Neural cell (in vitro differentiated cells): ENCODE results near the gene OBSCN. TPM values are rescaled to one million over a fixed set of nuclear protein-coding genes. Genes with fewer than 3 reads are reported as not detected.

Experiments
- H2AFZ ChIP-seq: fragments of 200-600, 300-800 bp; sonication (generic), shearing (Covaris generic); 2 replicates; pipeline ENCODE4 v1.6.0; 2014; ENCODE audit warnings: low read depth, mild to moderate bottlenecking, antibody characterized with exemption, low read length, moderate library complexity
- H3F3A ChIP-seq: fragments of 200-600 bp; shearing (Covaris generic); 2 replicates; pipeline ENCODE4 v1.6.1; 2016; ENCODE audit warnings: mild to moderate bottlenecking, moderate library complexity, mixed read lengths, antibody characterized with exemption, low read length; ENCODE audit not compliant: insufficient read depth, poor library complexity, severe bottlenecking
- H3K27ac ChIP-seq: fragments of 200-600, 300-800 bp; sonication (generic), shearing (Covaris generic); 2 replicates; pipeline ENCODE4 v1.5.1; 2014; ENCODE audit warnings: mild to moderate bottlenecking, low read length, moderate library complexity
- H3K27me3 ChIP-seq: fragments of 300-800, 200-600 bp; sonication (generic), shearing (Covaris generic); 2 replicates; pipeline ENCODE4 v1.6.0; 2014; ENCODE audit warnings: mild to moderate bottlenecking, low read depth, low read length, moderate library complexity; ENCODE audit not compliant: insufficient read depth
- H3K36me3 ChIP-seq: fragments of 300-800, 200-600 bp; sonication (generic), shearing (Covaris generic); 2 replicates; pipeline ENCODE4 v1.5.1; 2014; ENCODE audit warnings: mild to moderate bottlenecking, antibody characterized with exemption, low read length, moderate library complexity; ENCODE audit not compliant: insufficient read depth
- H3K4me2 ChIP-seq: fragments of 300-800, 200-600 bp; sonication (generic), shearing (Covaris generic); 2 replicates; pipeline ENCODE4 v1.6.0; 2014; ENCODE audit warnings: mild to moderate bottlenecking, low read length
- H3K4me3 ChIP-seq: fragments of 300-800, 200-600 bp; sonication (generic), shearing (Covaris generic); 2 replicates; pipeline ENCODE4 v1.5.1; 2014; ENCODE audit warnings: mild to moderate bottlenecking, low read length, moderate library complexity
- H3K79me2 ChIP-seq: fragments of 200-600 bp; shearing (Covaris generic); replicated peaks from 2 replicates; pipeline ENCODE4 v1.6.0; 2014; ENCODE audit warnings: mild to moderate bottlenecking, low read length, moderate library complexity; ENCODE audit not compliant: insufficient read depth
- H3K9ac ChIP-seq: fragments of 300-800, 200-600 bp; sonication (generic), shearing (Covaris generic); 2 replicates; pipeline ENCODE4 v1.6.1; 2016; ENCODE audit warnings: mild to moderate bottlenecking, low read length, mixed read lengths
- H3K9me2 ChIP-seq: fragments of 200-600 bp; shearing (Covaris generic); 2 replicates; pipeline ENCODE4 v1.6.1; 2016; ENCODE audit warnings: mild to moderate bottlenecking, low read length, mixed read lengths; ENCODE audit not compliant: insufficient read depth
- H3K9me3 ChIP-seq: fragments of 200-600, 300-800 bp; sonication (generic), shearing (Covaris generic); 2 replicates; pipeline ENCODE4 v1.6.1; 2016; ENCODE audit warnings: mild to moderate bottlenecking, mixed run types, low read length, moderate library complexity, mixed read lengths
- H4K20me1 ChIP-seq: fragments of 200-600 bp; shearing (Covaris generic); 2 replicates; pipeline ENCODE4 v1.6.1; 2016; ENCODE audit warnings: mild to moderate bottlenecking, mixed run types; ENCODE audit not compliant: insufficient read depth
- EP300 ChIP-seq: fragments of 450-650 bp; conservative IDR thresholded peaks from 2 replicates; pipeline ENCODE4 v1.6.1; 2014; ENCODE audit warnings: antibody characterized with exemption, mild to moderate bottlenecking, moderate library complexity; ENCODE audit not compliant: poor library complexity, severe bottlenecking
- EZH2 ChIP-seq: fragments of 200-600, 300-800 bp; shearing (Covaris generic), sonication (generic); IDR thresholded peaks from 2 replicates; pipeline ENCODE4 v1.6.1; 2014; ENCODE audit warnings: antibody characterized with exemption, low read length, borderline replicate concordance, mild to moderate bottlenecking; ENCODE audit not compliant: insufficient read depth, poor library complexity, severe bottlenecking
- MXI1 ChIP-seq: fragments of 450-650 bp; conservative IDR thresholded peaks from 2 replicates; pipeline ENCODE4 v1.6.1; 2014; ENCODE audit warnings: antibody characterized with exemption, mild to moderate bottlenecking; ENCODE audit not compliant: poor library complexity, severe bottlenecking
- POLR2AphosphoS5 ChIP-seq: IDR thresholded peaks from 2 replicates; pipeline ENCODE4 v1.6.1; 2012
- RAD21 ChIP-seq: fragments of 450-650 bp; conservative IDR thresholded peaks from 2 replicates; pipeline ENCODE4 v1.6.1; 2014; ENCODE audit warnings: antibody characterized with exemption, mild to moderate bottlenecking, moderate library complexity
- SMC3 ChIP-seq: fragments of 450-650 bp; conservative IDR thresholded peaks from 2 replicates; pipeline ENCODE4 v1.6.1; 2014; ENCODE audit warnings: antibody characterized with exemption, mild to moderate bottlenecking, moderate library complexity; ENCODE audit not compliant: poor library complexity
- TAF1 ChIP-seq: IDR thresholded peaks from 2 replicates; pipeline ENCODE4 v1.6.1; 2012; ENCODE audit warnings: low read depth
- polyA plus RNA-seq: library from polyadenylated mRNA; depleted of rRNA; stranded (reverse); fragments of >200 nt; gene quantifications from 2 replicates; pipeline ENCODE4 v1.2.3, GENCODE V29; 2014
- TF ChIP-seq, protein P1 (sequence below): IDR thresholded peaks from 2 replicates; pipeline ENCODE4 v1.6.1; 2012; ENCODE audit warnings: borderline replicate concordance
- TF ChIP-seq, protein P2 (sequence below): fragments of 450-650 bp; IDR thresholded peaks from 2 replicates; pipeline ENCODE4 v1.5.1; 2014; ENCODE audit warnings: antibody characterized with exemption, mild to moderate bottlenecking, moderate library complexity; ENCODE audit not compliant: poor library complexity, severe bottlenecking

Gene OBSCN
- polyA plus RNA-seq, 1 donor from 2014 or later = 7.2 TPM

DNA sequence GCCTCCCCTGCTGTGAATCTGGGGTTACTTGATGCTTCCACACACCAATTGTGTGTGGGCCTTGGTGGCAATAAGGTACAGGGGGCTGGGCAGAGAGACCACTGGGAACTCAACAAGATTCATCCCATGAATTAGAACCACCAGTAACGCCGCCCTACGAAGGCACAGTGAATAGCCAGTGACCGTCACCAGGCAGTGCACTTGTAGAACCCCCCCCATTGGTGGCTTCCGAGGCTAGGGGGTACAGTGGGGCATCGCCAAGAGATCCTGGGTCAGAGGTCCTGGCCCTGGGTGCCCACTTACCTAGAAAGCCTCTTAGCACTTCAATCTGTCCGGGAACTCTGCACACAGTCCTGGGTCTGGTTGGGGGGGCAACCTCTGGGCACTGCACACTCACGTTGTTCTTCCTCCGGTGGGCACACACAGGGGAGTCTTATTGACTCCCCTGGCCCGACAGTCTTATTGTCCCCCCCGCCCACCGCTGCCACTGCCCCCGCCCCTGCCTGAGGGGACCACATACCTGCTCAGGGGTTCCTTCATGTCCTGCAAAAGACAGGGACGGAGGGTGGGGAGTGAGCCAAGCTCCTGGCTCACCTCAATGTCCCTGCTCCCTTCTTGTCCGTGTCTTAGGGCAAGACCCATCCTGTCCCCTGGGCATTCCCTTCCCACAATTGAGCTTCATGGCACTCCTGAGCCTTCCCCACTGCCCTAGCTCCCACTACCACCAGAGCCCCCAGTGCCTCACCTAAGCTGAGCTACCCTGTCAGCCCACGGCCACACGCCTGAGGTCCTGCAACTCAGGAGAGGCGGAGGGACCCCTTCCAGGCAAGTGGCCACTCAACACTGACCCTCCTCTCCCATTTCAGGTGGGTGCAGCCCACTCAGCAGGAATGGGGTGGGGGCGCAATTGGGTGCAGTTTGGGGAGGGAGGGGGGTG is 201.3 kb downstream of the OBSCN start:
- Histone ChIP-seq H2AFZ (no peak overlapping the region), H3K79me2 (peaks cover 25% of the 10 kb centered on the region), H3F3A (no peaks in the 10 kb centered on the region), H3K27me3 (no peaks in the 10 kb centered on the region), H3K36me3 (no peaks in the 10 kb centered on the region), H3K27ac (no peak overlapping the region), H3K9ac (no peak overlapping the region), H4K20me1 (no peaks in the 10 kb centered on the region), H3K9me3 (no peaks in the 10 kb centered on the region), H3K4me2 (no peak overlapping the region), H3K4me3 (peak overlapping the region; percentile 95), H3K9me2 (no peaks in the 10 kb centered on the region)
- TF ChIP-seq MXI1 (no peak), RAD21 (no peak), EZH2 (no peak), POLR2AphosphoS5 (no peak), EP300 (no peak), SMC3 (no peak), TAF1 (no peak)
- TF ChIP-seq, protein P1, sequence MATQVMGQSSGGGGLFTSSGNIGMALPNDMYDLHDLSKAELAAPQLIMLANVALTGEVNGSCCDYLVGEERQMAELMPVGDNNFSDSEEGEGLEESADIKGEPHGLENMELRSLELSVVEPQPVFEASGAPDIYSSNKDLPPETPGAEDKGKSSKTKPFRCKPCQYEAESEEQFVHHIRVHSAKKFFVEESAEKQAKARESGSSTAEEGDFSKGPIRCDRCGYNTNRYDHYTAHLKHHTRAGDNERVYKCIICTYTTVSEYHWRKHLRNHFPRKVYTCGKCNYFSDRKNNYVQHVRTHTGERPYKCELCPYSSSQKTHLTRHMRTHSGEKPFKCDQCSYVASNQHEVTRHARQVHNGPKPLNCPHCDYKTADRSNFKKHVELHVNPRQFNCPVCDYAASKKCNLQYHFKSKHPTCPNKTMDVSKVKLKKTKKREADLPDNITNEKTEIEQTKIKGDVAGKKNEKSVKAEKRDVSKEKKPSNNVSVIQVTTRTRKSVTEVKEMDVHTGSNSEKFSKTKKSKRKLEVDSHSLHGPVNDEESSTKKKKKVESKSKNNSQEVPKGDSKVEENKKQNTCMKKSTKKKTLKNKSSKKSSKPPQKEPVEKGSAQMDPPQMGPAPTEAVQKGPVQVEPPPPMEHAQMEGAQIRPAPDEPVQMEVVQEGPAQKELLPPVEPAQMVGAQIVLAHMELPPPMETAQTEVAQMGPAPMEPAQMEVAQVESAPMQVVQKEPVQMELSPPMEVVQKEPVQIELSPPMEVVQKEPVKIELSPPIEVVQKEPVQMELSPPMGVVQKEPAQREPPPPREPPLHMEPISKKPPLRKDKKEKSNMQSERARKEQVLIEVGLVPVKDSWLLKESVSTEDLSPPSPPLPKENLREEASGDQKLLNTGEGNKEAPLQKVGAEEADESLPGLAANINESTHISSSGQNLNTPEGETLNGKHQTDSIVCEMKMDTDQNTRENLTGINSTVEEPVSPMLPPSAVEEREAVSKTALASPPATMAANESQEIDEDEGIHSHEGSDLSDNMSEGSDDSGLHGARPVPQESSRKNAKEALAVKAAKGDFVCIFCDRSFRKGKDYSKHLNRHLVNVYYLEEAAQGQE = no peak
- TF ChIP-seq, protein P2, sequence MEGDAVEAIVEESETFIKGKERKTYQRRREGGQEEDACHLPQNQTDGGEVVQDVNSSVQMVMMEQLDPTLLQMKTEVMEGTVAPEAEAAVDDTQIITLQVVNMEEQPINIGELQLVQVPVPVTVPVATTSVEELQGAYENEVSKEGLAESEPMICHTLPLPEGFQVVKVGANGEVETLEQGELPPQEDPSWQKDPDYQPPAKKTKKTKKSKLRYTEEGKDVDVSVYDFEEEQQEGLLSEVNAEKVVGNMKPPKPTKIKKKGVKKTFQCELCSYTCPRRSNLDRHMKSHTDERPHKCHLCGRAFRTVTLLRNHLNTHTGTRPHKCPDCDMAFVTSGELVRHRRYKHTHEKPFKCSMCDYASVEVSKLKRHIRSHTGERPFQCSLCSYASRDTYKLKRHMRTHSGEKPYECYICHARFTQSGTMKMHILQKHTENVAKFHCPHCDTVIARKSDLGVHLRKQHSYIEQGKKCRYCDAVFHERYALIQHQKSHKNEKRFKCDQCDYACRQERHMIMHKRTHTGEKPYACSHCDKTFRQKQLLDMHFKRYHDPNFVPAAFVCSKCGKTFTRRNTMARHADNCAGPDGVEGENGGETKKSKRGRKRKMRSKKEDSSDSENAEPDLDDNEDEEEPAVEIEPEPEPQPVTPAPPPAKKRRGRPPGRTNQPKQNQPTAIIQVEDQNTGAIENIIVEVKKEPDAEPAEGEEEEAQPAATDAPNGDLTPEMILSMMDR = no peak

DNA sequence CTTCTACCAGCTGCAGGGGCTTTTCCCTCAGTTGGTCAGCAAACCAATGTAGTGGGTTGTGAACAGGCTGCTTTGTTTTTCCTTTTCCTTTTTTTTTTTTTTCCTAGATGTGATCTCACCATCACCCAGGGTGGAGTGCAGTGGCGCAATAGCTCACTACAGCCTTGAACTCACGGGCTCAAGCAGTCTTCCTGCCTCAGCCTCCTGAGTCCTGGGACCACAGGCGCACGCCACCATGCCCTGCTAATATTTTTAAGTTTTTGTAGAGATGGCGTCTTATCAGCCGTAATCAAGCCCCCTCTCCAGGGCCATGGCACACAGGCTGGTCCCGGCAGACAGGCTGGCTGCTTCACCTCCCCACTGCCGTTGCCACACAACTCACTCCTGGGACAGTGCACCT is 202.2 kb downstream of the OBSCN start:
- no peak overlapping the region for H2AFZ ChIP-seq
- H3K4me3 ChIP-seq = no peak overlapping the region
- H4K20me1 ChIP-seq = no peaks in the 10 kb centered on the region
- no peaks in the 10 kb centered on the region for H3F3A ChIP-seq
- no peak overlapping the region for H3K27ac ChIP-seq
- H3K4me2 ChIP-seq = no peak overlapping the region
- H3K27me3 ChIP-seq = no peaks in the 10 kb centered on the region
- no peaks in the 10 kb centered on the region for H3K9me3 ChIP-seq
- peaks cover 16% of the 10 kb centered on the region for H3K79me2 ChIP-seq
- no peaks in the 10 kb centered on the region for H3K9me2 ChIP-seq
- H3K36me3 ChIP-seq = no peaks in the 10 kb centered on the region
- TF ChIP-seq MXI1 = no peak
- no peak for TF ChIP-seq POLR2AphosphoS5
- TF ChIP-seq, protein P2 = no peak
- no peak for TF ChIP-seq EZH2
- TF ChIP-seq SMC3 = no peak
- TF ChIP-seq RAD21 = no peak
- TF ChIP-seq, protein P1 = no peak
- TF ChIP-seq EP300 = no peak
- TF ChIP-seq TAF1 = no peak
- H3K9ac ChIP-seq = no peak overlapping the region
